ENCODE data around the gene ACHE. TPM values are rescaled to one million over a fixed set of nuclear protein-coding genes. Genes with fewer than 3 reads are reported as not detected.

The ACHE gene
- total RNA-seq, 1 experiment from 2014 or later: 7.0 TPM

- Histone ChIP-seq H3K27ac (ENCODE audit: insufficient read length, low read depth, low read length) (no peak overlapping the region), H2AFZ (ENCODE audit: low read length) (no peak overlapping the region), H3K4ac (ENCODE audit: low read depth, low read length) (no peak overlapping the region), H2AK5ac (ENCODE audit: insufficient read length, low read length) (no peak overlapping the region), H3K18ac (ENCODE audit: insufficient read length, low read depth, low read length) (peak overlapping the region; percentile 63), H3K4me1 (ENCODE audit: insufficient read depth, low read length) (no peaks in the 10 kb centered on the region; the same call in 1 of the 2 replicates), H3K79me2 (ENCODE audit: insufficient read depth, low read length) (peaks cover 3% of the 10 kb centered on the region; the same call in 1 of the 2 replicates), H4K8ac (replicated peaks; ENCODE audit: insufficient read length, low read depth, low read length) (no peak overlapping the region), H3K27me3 (ENCODE audit: insufficient read depth, low read length) (no peaks in the 10 kb centered on the region), H3K56ac (ENCODE audit: insufficient read length, low read depth, low read length) (no peak overlapping the region), H3K23me2 (ENCODE audit: insufficient read length, low read depth, low read length, poor library complexity, severe bottlenecking) (peaks cover 10% of the 10 kb centered on the region), H2BK12ac (ENCODE audit: insufficient read length, low read depth, low read length) (peak overlapping the region; percentile 46), H2BK120ac (ENCODE audit: low read depth, low read length, poor library complexity, severe bottlenecking) (peak overlapping the region; percentile 28), H2BK20ac (ENCODE audit: low read depth, low read length, poor library complexity, severe bottlenecking) (no peak overlapping the region), H2BK15ac (ENCODE audit: low read depth, low read length) (no peak overlapping the region), H3T11ph (ENCODE audit: low read length) (no peak overlapping the region), H3K9me3 (ENCODE audit: control insufficient read depth, low read depth, low read length) (no peaks in the 10 kb centered on the region), H3K9ac (ENCODE audit: extremely low read depth, insufficient read length, low read length) (no peak overlapping the region), H3K79me1 (ENCODE audit: insufficient read depth, low read depth, low read length, poor library complexity, severe bottlenecking) (peaks cover 3% of the 10 kb centered on the region), H4K20me1 (ENCODE audit: control insufficient read depth, insufficient read depth, insufficient read length) (no peaks in the 10 kb centered on the region), H4K91ac (ENCODE audit: insufficient read length, low read depth, low read length) (no peak overlapping the region), H3K4me2 (ENCODE audit: insufficient read depth, insufficient read length, low read length) (peak overlapping the region; percentile 77), H4K5ac (ENCODE audit: insufficient read length, low read depth, low read length) (no peak overlapping the region), H3K14ac (ENCODE audit: insufficient read depth, low read length) (peak overlapping the region; percentile 61; the same call in 1 of the 2 replicates), H3K23ac (ENCODE audit: insufficient read length, low read depth, low read length) (no peak overlapping the region), H2BK5ac (ENCODE audit: insufficient read length, low read length) (no peak overlapping the region)
- Mint-ChIP-seq H3K36me3 (ENCODE audit: insufficient read depth in 1 of 3, low read depth in 3 of 3) (peaks cover 28 to 55% (median 41%) of the 10 kb centered on the region in 3 experiments; a peak in 6 of 7 replicates), H3K27ac (peak overlapping the region; percentile 92 to 99 (median 98); a peak in 6 of 7 replicates), H3K4me3 (peak overlapping the region; percentile 92 to 97), H3K27me3 (ENCODE audit: low read depth) (no peaks in the 10 kb centered on the region), H3K4me1 (peaks cover 12 to 15% of the 10 kb centered on the region in 2 experiments), H3K9me3 (no peaks in the 10 kb centered on the region)
- no CpG with 5 or more reads among the region's 5 CpGs for WGBS (ENCODE audit: extremely low coverage, insufficient read length, low lambda C conversion rate)
- no peak for DNase-seq
- no peak for TF ChIP-seq CTCF (conservative IDR thresholded peaks at IDR 0.05)
Observed at GRCh38 chr7:100866729-100867039, 29.0 kb downstream of the ACHE start.

Data from H9 (cell line).